Kidney (tissue), 14 donors: ENCODE results near the gene DYNLT3. TPM values are rescaled to one million over a fixed set of nuclear protein-coding genes. Genes with fewer than 3 reads are reported as not detected.

Source experiments
- DNase-seq, 5 donors: peaks; one replicate each; pipeline ENCODE4 v3.0.0-alpha.2; 2013 to 2020
- FAIRE-seq: peaks from 2 replicates; lab custom pipeline; 2012; peaks lifted over from hg19 to GRCh38; lab: Jason Lieb, UNC
- H3K27ac ChIP-seq, 2 donors: one replicate each; pipeline ENCODE4 v1.7.0; 2013; ENCODE audit warnings: low read depth in 2 of 2, low read length in 2 of 2, inconsistent platforms in 1 of 2
- H3K27me3 ChIP-seq: one replicate; pipeline ENCODE4 v1.7.1; 2013; ENCODE audit warnings: low read length, inconsistent platforms; ENCODE audit not compliant: control insufficient read depth, insufficient read depth
- H3K36me3 ChIP-seq, 3 donors: one replicate each; pipeline versions ENCODE4 v1.7.0 to v1.7.1; 2013; ENCODE audit warnings: low read length in 3 of 3, control low read depth in 1 of 3, inconsistent platforms in 1 of 3; ENCODE audit not compliant: insufficient read depth in 3 of 3, control insufficient read depth in 2 of 3
- H3K4me1 ChIP-seq, 3 donors: one replicate each; pipeline versions ENCODE4 v1.7.0 to v1.7.1; 2013; ENCODE audit warnings: low read length in 3 of 3, inconsistent platforms in 1 of 3, low read depth in 1 of 3; ENCODE audit not compliant: control insufficient read depth in 2 of 3, insufficient read depth in 2 of 3
- H3K4me3 ChIP-seq, 3 donors: one replicate each; pipeline versions ENCODE4 v1.7.0 to v1.8.1; 2013; ENCODE audit warnings: low read length in 3 of 3, control low read depth in 1 of 3, inconsistent platforms in 1 of 3
- H3K9ac ChIP-seq, 3 donors: one replicate each; pipeline versions ENCODE4 v1.7.0 to v1.7.1; 2013; ENCODE audit warnings: low read length in 3 of 3, control low read depth in 1 of 3, inconsistent platforms in 1 of 3
- H3K9me3 ChIP-seq, 3 donors: one replicate each; pipeline versions ENCODE4 v1.7.0 to v1.7.1; 2013; ENCODE audit warnings: low read length in 3 of 3, control low read depth in 1 of 3, inconsistent platforms in 1 of 3; ENCODE audit not compliant: control insufficient read depth in 2 of 3, insufficient read depth in 1 of 3
- CTCF ChIP-seq: IDR thresholded peaks from 3 replicates; pipeline ENCODE4 v1.5.1; 2012; ENCODE audit warnings: mild to moderate bottlenecking, moderate library complexity, borderline replicate concordance; ENCODE audit not compliant: insufficient read depth; ENCODE audit errors: extremely low read depth
- intact Hi-C: fragments of 100-400 bp; cut with DNase I; formaldehyde crosslinking; loops from one replicate; pipeline ENCODE4 v1.11.1; 2022
- polyA plus RNA-seq: library from polyadenylated mRNA; stranded (reverse); fragments of 350-450 nt; fragmentation: Illumina TruSeq; extraction: RNeasy Lipid Tissue Mini Kit (QIAGEN cat#74804); gene quantifications from one replicate; pipeline ENCODE4 v1.2.3, GENCODE V29; 2014; ENCODE audit warnings: low read depth, low replicate concordance; ENCODE audit not compliant: insufficient read depth
- total RNA-seq: library from RNA; stranded (reverse); fragmentation: NEBNext Ultra II Directional; extraction: Animal tissue kit (Norgen Biotek cat#: 25700); gene quantifications from one replicate; pipeline ENCODE4 v1.2.1, GENCODE V29; 2021
- donor health status: control.
- donor health status: control.
- donor health status: control.
- donor health status: control.
- donor health status: control.
- donor health status: DM: yes; HTN: yes; CAD: no.
- donor health status: Normal renal cell carcinoma (clear cell type).

Gene DYNLT3
- total and polyA plus RNA-seq, 2 donors from 2014 or later: 30.7 to 40.5 TPM

GRCh38 chrX:37825215-37825842 is 22.0 kb downstream of the DYNLT3 start:
- peak; percentile 74 for TF ChIP-seq CTCF
- H3K4me3 ChIP-seq: no peak overlapping the region
- H3K27me3 ChIP-seq: no peaks in the 10 kb centered on the region
- no peak overlapping the region for H3K27ac ChIP-seq
- FAIRE-seq (no peak), DNase-seq (peak in 4 of 5 donors; percentile 24 to 63 (median 38))
- H3K4me1 ChIP-seq: no peaks in the 10 kb centered on the region
- no peaks in the 10 kb centered on the region for H3K36me3 ChIP-seq
- intact Hi-C loops: no loop called here
- no peak overlapping the region for H3K9ac ChIP-seq
- no peaks in the 10 kb centered on the region for H3K9me3 ChIP-seq

DNA sequence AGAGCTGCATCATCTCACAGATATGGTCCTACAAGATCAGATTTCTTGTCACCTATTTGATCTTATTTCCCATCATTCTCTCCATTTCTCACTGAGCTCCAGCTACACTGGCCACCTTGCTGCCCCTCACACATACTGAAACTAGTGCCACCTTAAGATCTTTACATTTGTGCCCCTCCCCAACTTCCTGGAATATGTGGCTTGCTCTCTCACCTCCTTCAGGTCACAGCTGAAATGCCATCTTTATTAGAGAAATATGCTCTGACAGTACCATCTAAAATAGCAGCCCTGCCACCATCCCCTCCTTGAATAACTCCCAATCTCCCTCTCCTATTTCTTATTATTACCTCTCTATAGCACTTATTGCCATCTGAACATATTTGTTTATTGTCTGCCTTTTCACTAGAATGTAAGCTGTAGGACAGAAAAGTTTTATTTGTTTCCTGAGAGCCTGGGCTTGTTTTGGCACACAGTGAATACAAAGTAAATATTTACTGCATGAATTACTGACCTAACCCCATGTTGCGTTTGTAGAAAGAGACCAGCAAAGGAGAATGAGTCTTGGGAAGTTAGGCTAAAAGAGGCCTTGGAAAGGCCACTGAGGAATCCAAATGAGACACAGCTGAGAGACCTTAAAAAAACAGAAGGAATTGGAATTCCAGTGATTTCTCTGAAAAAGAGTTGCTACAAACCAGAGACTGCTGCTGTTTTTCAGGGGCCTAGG is 22.7 kb downstream of the DYNLT3 start:
- Histone ChIP-seq H3K4me3 (no peak overlapping the region), H3K9ac (no peak overlapping the region), H3K27me3 (no peaks in the 10 kb centered on the region), H3K27ac (no peak overlapping the region), H3K4me1 (no peaks in the 10 kb centered on the region), H3K9me3 (no peaks in the 10 kb centered on the region), H3K36me3 (no peaks in the 10 kb centered on the region)
- DNase-seq: peak in 2 of 5 donors; percentile 22 to 59
- TF ChIP-seq CTCF: no peak
- no peak for FAIRE-seq
- intact Hi-C loops: no loop called here

GRCh38 chrX:37820646-37821045 is 26.7 kb downstream of the DYNLT3 start:
- Histone ChIP-seq H3K27me3 (peaks cover 7% of the 10 kb centered on the region), H3K4me3 (no peak overlapping the region), H3K9ac (no peak overlapping the region), H3K27ac (no peak overlapping the region), H3K4me1 (no peaks in the 10 kb centered on the region), H3K36me3 (no peaks in the 10 kb centered on the region), H3K9me3 (no peaks in the 10 kb centered on the region)
- DNase-seq (no peak), FAIRE-seq (no peak)
- TF ChIP-seq CTCF: no peak
- intact Hi-C loops: no loop called here
